HG03025 (cell line): Measurements from ENCODE around the gene GDPD5.

Source experiments
- ATAC-seq: cut with Tn5 transposase; IDR thresholded peaks from one replicate; pipeline ENCODE4 v1.9.1; 2021; ENCODE audit warnings: mild to moderate bottlenecking, moderate library complexity; ENCODE audit not compliant: unreplicated experiment, low FRiP score

GDPD5 gene

DNA sequence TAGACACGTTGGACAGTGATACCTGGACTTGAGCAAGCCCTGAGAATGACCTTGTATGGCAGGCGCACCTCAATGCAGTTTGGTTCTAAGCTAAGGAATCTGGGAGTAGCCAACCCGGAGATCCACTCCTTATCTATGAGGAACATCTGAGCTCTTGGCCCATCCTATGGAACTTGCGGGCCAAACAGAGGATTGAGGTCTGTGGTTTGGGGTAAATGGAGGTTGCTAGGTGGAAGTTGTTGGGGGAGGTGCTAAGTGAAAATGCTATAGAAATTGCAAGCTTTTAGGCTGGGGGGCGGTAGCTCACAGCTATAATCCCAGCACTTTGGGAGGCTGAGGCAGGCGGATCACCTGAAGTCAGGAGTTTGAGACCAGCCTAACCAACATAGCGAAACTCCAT is 8.9 kb downstream of the GDPD5 start:
- no peak for ATAC-seq

DNA sequence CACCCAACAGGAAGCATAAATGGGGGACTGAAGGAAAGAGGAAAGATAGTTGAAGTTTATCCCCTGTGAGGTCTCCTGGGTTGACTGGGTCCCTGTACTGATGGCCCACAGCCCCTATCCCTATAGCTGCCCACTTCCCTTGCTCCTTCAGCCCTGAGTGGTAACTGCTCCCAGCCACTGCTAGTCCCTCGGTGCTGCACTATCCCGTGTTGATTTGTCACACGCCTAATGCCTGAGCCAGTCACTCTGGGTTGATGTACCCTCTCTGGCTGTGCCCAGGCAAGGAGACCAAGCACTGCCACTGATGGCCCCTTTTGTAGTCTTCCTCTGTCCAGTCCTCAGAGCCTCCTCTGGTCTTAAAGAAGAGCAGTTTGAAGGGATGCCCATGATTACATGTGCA is 9.6 kb downstream of the GDPD5 start:
- no peak for ATAC-seq

DNA sequence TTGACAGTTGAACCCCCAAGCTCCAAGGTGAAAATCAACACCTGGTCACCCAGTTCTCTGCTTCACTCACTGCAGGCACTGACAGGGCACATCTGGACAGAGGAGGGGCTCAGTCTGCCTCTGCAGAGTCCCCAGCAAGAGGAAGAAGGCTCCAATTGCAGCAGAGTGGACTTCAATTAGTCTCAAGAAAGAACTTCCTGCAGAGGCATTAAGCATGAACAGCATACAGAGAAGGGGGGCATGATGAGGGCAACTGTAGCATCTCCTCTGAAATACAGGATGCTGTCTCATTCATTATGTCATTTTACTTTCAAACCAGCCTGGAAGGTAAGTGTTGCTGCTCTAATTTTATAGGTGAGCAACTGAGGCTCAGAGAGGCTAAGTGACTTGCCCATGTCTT is 11.1 kb downstream of the GDPD5 start:
- no peak for ATAC-seq

DNA sequence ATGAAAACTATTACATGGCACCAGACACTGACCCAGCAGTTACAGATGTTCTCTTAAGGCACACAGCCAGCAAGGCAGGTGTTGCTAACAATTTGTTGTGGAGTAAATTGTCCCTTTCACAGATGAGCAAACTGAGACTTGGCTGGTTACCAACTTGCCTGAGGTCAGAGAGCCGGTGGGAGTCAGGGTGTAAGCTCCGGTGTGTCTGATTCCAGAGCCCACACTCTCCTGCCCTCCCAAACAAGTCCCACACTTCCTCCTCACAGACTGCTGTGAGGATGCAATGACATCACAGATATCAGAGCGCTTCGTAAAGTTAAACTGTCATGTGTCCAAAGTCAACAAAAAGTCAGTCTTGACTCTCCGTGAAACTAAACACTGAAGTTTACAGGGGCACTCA is 12.5 kb downstream of the GDPD5 start:
- no peak for ATAC-seq

DNA sequence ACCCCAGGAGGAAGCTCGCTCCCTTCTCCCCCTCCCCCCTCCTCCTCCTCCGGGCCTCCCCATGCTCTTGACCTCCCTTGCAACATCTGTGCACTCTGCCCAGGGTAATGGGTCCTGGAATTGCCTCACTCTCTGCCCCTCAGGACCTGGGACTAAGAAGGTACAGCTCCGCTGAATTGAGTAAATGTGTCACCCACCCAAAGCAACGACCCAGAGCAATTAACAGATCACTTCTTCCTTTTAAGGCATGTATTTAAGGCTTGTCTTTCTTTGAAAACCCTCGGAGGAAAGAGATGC is 15.1 kb downstream of the GDPD5 start:
- no peak for ATAC-seq

DNA sequence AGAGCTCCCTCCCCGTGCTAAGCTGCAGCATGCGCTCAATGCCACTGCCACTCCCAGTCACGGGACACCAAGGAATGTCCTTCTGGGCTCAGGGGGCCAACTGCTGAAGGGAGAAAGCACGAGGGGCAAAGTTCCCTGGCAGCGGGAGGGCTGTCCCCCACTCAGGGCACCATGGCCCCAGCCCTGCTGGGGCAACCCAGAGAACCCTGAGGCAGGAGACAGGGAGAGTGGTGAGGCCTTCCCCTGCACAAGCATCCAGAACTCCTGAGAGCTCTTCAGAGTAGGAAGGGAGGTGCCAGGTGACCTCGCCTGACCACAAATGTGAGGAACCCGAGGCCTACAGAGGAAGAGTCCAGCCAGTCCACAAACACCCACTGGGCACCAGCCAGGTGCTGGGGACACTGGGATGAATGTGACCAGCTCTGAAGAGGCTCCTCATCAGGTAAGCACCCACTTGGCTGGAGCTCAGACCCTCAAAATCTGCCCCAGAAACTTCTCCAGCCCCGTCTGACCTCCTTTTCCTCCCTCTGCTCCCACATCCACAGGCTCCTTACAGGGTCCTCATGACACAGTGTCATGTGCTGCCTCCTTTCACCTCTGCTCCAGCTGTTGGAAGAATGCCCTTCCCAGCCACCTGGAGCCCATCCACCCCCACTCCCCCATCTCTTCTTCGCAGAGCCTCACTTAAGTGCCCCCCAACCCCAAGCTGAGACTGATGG is 15.6 kb downstream of the GDPD5 start:
- no peak for ATAC-seq

DNA sequence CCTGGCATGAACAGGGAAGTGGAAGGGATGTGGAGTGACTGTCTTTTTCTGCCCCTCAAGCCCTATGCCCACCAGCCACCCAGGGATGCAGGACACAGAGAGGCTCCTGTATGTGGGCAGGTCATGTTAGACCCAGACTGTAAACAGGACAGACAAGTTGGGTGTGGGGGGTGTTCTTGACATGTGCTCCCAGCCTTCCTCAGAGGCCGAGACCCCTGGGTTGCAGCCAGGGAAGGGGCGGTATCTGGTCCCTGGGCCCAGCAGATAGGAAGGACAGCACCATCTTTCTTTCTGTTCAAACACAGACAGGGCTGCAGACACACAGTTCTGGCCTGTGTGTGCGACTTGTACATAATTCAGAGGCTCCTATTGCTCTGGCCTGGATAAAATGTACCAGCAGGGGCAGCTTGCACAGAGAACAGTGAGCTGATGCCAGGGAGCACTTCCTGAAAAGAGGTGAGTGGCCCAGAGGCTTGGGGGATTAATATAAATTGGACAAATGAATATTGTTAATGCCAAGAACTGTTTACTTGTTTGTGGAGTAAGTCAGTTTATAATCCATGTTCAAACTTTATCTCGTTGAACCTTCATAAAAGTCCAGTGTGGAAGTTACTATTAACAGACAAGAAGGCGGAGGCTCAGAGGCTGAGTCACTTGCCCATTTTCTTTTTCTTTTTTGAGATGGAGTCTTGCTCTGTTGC is 16.6 kb downstream of the GDPD5 start:
- ATAC-seq = no peak

DNA sequence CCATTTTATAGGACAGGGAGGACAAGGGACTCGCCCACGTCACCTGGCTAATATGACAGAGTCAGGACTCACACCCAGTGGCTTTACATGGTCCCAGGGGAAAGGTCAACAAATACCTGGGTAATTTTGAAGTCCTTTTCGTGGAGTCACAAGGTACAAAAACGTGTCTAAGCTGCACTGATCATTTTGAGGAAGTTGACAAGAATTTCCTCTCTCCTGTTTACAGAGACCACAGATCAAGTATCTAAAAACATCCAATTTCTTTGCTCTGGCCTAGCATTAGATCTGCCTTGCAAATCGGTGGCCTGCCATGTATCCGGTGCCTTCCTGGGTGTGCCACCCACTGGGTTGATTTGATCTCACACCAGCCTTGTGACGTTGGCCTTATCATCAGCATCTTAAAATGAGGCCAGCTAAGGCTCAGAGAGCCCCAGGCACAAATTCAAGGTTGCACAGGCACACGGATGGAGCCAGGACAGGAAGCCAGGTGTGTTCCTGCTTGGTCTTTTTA is 17.6 kb downstream of the GDPD5 start:
- no peak for ATAC-seq

DNA sequence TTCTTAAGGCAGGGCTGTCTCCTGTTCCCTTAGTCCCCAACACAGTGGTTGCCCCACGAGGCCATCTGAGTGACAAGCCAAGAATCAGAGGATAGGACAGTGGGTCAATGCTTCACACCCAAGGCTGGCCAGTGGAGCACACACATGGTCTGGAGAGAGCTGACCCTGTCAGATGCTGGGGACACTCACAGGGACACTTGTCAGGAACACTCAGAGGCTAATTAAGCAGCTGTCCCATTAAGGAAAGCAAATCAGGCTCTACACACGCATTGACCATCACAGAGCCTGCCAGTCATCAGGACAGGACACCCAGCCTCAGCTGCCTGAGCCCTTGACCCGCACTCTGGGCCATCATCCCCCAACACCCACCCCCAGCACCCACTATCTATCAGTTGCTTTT is 18.2 kb downstream of the GDPD5 start:
- ATAC-seq = no peak

DNA sequence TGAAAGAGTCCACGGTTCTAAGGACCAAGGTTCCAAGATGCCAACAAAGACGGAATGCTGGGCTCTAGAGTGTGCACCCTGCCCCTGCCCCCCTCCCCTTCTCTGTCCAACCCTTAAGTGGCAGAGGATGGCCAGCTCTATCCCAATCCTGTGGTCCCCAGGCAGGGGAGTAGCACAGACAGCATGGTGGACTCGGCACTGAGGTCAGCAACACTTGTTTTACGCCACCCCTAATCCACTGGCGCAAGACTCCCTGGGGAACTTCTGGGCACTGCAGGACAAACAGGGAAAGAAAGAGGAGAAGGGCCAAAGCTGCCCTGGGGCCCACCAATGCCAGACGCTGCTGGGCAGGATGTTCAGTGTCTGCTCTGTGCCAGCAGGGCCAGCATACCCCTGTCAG is 18.9 kb downstream of the GDPD5 start:
- ATAC-seq = no peak

DNA sequence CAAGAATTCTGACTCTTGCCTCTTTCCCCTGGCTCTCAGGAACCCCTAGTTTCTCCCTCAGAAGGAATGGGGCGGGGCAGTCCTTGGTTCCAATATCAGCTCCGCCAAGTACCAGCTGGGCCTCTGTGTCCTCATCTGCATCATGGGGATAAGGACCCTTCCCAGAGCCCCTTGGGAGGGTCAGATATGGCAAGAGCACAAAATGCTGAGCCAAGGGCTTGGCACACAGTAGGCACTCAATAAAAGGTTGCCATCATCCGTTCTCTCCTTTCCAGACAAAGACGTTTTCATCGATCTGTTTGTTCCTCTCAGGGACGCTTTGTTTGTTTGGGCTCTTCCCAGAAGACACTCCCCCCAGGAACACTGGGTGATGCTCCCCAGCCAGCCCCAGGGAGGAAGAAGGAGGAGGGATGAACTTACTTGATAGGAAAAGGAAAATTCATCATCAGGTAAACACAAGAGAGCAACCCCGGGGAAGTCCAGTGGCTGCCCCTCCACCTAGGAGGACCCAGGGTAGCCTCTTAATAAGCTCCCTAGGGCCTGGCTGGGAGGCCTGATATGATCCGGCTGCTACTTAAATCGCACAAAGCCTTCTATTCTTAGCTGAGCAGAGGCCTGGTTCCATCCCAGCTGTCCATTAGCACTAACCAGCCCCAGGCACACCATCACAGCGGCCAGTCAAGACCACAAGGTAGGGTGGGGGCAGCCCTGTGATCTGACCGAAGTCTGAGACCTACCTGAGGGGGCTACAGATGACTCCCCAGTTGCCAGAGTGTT is 19.6 kb downstream of the GDPD5 start:
- ATAC-seq = no peak

DNA sequence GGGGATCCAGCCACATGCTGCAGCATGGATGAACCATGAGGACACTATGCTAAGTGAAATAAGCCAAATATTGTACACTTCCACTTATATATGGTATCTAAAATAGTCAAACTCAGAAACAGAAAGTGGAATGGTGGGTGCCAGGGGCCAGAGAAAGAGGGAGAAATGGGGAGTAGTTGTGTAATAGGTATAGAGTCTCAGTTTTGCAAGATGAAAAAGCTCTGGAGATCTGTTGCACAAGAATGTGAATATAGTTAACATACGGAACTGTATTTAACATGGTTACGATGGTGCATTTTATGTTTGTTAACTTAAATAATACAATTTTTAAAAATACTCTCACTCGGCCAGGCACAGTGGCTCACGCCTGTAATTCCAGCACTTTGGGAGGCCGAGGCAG is 21.2 kb downstream of the GDPD5 start:
- ATAC-seq = no peak

DNA sequence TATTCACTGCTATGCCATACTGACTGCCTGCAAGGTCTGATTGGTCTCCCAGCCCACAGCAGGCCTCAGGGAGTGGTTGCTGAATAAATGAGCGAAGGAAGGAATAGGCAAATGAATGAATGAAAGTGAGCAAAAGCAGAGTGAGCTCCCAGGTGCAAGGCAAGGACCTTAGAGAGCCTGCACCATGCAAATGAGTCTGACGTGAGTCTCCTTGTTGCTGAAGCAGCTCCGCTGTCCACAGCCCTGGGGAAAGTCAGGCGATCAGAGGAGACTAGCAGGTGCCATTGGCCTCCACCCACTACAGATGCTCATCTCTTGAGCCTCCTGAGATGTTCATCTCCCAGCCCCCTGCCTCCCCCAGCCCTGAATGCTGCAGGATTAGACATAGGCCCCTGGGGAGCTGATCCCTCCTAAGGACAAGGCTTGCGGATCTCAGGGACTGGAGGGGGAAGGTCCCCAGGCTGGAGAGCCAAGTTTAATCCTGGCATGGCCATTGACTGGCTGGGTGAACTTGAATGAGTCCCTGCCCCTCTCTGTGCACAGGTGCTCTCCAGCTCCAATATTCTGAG is 22.1 kb downstream of the GDPD5 start:
- peak; percentile 80 for ATAC-seq

DNA sequence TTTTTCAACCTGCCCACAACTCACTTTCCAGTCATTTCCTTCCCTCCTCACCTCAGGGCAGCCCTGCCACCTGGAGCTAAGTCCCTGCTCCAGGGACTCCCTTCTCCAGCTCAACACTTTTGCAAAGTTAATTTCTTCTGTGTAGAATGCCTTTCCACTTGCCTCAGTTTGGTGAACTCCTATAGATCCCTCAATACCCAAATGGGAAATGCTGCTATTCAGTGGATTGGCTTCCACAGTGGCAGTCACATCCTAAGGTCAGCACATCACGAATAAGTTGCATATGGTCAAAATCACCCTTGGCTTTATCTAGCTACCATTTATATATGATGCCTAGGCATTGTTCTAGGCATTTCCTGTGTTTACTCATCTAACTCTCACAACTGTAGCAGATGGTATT is 23.6 kb downstream of the GDPD5 start:
- no peak for ATAC-seq

DNA sequence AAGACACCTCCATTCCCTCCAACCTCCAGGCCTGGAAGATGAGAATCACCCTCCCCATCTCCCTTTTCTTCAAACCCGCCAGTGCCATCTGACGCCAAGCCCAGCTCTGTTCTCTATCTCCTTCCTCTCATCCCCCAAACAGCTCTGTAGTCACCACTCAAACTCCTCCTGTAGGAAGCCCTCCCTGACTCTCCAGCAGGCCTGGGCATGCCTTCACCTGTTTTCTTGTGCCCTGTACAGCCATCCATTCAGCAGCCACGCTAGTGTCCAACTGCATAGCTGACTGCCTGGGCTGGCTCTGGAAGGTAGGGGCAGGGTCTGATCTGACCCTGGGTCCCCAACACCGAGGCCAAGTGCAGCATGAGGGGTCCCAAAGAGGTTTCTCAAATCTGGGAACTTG is 25.0 kb downstream of the GDPD5 start:
- ATAC-seq = no peak

DNA sequence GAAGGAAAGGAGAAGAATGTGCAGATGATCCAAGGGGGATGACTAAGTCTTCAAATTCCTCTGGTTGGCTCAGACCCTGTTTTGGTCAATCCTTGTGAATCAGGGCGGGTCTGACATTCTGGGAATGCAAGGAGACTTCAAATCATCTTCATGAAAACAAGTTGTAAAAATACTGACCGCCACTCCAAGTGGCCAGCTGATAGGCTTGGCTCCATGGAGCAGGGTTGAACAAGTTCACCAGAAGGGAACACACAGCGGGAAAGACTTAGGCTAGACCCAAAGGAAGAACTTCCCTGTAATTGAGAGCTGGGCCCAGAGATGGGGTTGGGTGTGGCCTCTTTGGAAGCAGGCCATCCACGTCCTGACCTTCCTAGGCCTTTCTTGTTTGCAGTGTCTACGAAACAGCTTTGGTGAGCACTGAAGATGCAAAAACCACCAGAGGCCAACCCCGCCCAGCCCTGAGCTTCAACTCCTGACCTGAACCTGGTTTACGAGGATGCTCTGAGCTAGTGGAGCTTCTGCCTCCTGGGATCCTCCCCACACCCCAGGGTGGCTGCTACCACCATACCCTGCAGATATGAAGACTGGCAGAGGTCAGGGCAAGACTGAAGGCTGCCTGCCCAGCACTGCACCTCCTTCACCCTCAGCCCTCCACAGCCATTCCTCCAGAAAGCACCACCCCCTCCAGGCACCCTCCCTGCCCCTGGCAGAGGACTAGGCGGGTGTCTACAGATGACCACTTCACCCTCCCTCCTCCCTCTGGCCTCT is 26.1 kb downstream of the GDPD5 start:
- ATAC-seq = no peak

DNA sequence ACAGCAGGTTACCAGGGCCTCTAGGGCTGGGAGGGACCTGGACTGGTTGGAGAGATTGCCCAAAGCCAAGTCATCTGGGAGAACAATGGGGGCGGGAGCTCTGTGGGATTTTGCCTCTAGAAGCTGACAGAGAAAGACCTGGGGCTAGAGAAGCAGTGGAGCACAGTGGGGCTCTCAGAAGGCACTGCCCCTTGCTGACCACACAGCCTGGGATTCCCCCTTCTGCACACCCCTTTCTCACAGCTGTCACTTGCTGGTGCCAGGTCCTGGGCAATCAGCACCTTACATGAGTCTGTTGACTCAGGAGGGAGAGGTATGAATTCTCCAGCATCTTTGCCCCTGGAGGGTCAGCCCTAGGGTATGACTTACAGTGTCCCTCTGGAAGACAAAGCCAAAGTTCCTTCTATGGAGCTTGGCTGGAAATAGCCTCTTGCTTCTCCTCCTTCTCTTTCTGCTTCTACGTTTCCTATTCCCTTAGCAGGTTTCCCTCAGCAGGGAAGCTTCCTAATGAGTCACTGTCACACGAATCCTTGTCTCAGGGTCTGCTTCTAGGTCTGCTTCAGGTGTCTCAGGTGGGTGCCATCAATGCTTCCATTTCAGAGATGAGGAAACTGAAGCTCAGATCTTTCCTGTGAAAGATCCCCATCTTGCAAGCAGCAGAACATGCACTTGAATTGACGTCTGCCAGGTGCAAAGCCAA is 27.0 kb downstream of the GDPD5 start:
- ATAC-seq = no peak

DNA sequence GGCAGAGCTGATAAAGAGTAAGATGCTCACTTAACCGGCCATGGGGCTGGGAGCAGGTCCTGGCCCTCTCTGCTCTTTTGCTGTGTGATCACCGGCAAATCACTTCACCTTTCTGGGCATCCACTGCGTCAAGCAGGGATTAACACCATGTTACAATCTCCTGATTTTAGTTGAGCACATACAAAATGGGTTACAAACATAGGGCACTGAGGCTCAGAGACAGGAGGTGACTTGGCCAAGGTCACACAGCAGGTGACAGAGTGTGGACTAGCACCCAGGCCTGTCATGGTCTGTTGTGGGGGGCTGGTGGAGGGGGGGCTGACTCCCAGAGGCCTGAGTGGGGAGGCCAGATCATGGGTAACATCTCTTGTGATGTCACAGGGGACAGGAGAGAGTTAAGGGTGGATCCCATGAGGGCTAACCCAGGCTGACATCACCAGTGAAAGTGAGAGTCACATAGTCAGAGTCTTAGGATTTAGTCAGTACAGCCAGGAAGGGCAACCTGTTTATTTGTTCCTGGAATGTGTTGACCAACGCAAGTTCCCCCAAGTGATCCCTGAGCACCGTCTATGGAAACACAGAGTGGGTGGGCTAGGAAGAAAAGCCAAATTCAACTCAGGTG is 27.8 kb downstream of the GDPD5 start:
- ATAC-seq = no peak

DNA sequence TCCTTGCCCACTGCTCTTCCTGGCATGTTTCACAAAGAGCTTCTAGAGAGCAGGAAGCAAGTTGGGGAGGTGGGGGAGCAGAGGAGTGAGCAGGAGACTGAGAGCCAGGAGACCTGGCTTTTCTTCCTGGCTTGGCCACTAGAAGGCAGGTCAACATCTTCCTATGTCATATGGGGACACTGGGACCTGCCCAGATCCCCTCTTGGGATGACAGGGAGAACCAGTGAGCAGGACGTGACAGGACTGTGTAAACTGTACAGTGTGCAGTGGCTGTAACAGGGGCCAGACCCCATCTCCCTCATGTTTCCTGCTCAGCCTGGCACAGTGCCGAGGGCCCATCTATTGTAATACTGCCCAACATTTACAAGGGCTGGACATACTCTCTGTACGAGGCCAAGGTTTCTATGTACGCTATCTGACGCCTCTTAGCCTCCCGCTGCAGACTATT is 29.4 kb downstream of the GDPD5 start:
- ATAC-seq = no peak
